PFSK-1 (cell line): ENCODE data around the gene SMIM43.

Source experiments
- POLR2AphosphoS5 ChIP-seq: IDR thresholded peaks from 2 replicates; pipeline ENCODE4 v1.6.1; 2012; ENCODE audit warnings: low read depth, mild to moderate bottlenecking, control low read depth, low read length, moderate library complexity
- TAF1 ChIP-seq: IDR thresholded peaks from 2 replicates; pipeline ENCODE4 v1.6.1; 2012; ENCODE audit warnings: low read length, control low read depth, borderline replicate concordance; ENCODE audit not compliant: insufficient read depth
- TF ChIP-seq, protein P1 (sequence below), 2 experiments: IDR thresholded peaks; 2 replicates each; pipeline versions ENCODE4 v1.6.1 to v1.8.0; 2011 to 2012; ENCODE audit warnings: low read depth in 2 of 2, low read length in 2 of 2, control low read depth in 1 of 2, inconsistent platforms in 1 of 2, mild to moderate bottlenecking in 1 of 2, moderate library complexity in 1 of 2; ENCODE audit not compliant: insufficient read depth in 1 of 2

DNA sequence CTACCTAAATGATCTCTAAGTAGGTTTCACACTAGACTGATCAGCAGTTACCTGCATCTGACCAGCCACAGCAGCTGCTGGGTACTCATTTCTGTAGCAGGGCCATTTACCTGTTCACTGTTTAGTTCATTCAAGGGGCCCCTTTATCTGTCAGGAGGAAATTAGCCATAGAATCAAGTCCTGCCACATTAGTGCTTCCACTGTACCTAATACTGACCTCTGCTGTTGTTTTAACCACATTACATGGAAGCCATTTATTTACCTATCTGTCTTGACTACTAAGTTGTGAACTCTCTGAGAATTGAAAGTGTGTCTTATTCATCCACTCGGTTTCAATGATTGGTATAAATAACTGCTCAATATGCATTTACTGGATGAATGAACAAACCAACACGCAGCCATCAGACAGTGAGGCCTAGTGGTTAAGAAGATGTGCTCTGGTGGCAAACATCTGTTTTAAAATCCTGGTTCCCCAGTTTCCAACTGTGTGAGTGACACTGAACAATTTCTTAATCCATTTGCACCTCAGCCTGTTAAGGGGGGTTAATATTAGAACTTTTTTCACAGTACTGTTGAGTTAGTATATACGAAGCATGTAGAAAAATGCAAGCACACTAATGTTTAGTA is 38.2 kb downstream of the SMIM43 start:
- TF ChIP-seq, protein P1, sequence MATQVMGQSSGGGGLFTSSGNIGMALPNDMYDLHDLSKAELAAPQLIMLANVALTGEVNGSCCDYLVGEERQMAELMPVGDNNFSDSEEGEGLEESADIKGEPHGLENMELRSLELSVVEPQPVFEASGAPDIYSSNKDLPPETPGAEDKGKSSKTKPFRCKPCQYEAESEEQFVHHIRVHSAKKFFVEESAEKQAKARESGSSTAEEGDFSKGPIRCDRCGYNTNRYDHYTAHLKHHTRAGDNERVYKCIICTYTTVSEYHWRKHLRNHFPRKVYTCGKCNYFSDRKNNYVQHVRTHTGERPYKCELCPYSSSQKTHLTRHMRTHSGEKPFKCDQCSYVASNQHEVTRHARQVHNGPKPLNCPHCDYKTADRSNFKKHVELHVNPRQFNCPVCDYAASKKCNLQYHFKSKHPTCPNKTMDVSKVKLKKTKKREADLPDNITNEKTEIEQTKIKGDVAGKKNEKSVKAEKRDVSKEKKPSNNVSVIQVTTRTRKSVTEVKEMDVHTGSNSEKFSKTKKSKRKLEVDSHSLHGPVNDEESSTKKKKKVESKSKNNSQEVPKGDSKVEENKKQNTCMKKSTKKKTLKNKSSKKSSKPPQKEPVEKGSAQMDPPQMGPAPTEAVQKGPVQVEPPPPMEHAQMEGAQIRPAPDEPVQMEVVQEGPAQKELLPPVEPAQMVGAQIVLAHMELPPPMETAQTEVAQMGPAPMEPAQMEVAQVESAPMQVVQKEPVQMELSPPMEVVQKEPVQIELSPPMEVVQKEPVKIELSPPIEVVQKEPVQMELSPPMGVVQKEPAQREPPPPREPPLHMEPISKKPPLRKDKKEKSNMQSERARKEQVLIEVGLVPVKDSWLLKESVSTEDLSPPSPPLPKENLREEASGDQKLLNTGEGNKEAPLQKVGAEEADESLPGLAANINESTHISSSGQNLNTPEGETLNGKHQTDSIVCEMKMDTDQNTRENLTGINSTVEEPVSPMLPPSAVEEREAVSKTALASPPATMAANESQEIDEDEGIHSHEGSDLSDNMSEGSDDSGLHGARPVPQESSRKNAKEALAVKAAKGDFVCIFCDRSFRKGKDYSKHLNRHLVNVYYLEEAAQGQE (IDR thresholded peaks at IDR 0.05; ENCODE audit: insufficient read depth in 1 of 2, low read depth in 2 of 2, low read length in 2 of 2): no peak
- TF ChIP-seq POLR2AphosphoS5 (no peak), TAF1 (no peak)
